HG03175 (cell line): ENCODE measurements around the gene AUTS2.
"Not testable (repeated sequence)": the region's sequence is repeated elsewhere in the genome, so short reads cannot be mapped to it uniquely, and the experiment has no call there.

ENCODE experiments used
- ATAC-seq: cut with Tn5 transposase; IDR thresholded peaks from one replicate; pipeline ENCODE4 v1.9.1; 2021; ENCODE audit warnings: mild to moderate bottlenecking, moderate library complexity; ENCODE audit not compliant: unreplicated experiment

Gene AUTS2

DNA sequence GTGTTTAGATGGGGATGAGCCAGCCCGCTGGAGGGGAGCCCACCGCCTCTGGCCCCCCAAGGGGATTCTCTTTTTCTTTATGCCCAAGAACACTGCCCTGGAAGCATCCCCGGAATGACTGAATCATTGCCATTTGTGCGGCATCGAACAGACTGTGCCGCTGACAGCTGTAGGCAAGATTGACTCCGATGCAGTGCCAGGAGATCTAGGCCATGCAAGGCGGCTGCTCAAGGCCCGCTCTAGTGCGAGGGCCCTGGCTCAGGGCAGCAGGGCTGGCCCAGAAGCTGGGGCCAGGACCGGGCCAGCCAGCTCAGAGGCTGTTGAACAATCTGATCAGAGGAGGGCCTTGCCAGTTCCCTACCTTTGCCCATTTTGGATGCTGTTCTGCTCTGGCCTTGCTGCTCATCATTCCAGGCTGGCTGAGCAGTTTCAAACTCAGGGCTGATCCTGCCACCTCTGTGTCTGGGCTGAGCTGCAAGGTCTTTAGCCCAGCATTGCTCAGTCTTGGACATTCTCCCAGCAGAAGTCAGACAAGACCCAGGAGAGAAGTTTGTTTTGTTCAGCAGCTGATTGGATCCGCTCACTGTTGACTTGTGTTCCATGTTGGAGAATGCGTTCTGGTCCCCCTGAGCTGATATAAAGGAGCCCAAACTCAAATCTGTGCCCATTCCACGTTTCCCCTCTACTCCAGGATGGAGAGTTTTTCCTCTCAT is 1048.4 kb downstream of the AUTS2 start:
- ATAC-seq, result no peak

DNA sequence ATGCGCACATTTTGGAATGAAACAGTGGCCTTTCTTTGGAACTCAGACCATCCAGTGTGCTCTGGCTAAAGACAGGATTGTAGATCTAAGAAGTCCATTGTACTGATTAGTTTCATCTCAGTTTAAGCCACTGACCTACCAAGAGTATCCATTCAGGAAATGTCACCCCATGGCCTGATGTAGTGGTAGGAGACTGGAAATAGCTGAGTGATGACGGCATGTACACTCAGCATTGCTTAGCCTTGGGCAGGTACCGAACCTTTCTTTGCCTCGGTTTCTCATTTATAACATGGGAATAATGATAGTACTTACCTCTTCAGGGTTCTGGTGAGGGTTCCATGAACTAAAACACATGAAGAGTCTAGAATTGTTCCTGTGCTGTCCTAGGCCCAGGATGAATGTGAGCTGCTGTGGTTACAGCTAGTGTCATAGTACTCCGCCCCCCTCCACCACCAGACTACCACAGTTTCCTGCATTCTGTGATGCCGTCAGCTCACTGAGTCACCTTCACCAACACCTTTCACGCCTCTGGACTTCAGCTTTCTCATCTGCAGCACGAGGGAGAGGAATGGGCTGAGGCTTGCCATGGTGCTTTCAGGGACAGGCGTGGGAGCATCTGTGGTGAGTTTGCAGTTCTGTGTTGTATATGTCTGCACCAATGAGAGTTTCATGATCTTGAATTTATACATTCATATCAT is 1049.7 kb downstream of the AUTS2 start:
- peak; percentile 85 for ATAC-seq

DNA sequence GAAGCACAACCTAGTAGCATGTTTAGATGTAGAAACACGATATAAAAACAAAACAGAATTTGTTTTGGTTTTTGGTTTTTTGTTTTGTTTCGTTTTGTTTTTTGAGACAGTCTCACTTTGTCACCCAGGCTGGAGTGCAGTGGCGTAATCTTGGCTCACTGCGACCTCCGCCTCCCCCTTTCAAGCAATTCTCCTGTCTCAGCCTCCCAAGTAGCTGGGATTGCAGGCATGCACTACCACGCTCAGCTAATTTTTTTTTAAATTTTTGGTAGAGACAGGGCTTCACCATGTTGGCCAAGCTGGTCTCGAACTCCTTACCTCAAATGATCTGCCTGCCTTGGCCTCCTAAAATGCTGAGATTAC is 1050.2 kb downstream of the AUTS2 start:
- ATAC-seq, result not testable (repeated sequence)

DNA sequence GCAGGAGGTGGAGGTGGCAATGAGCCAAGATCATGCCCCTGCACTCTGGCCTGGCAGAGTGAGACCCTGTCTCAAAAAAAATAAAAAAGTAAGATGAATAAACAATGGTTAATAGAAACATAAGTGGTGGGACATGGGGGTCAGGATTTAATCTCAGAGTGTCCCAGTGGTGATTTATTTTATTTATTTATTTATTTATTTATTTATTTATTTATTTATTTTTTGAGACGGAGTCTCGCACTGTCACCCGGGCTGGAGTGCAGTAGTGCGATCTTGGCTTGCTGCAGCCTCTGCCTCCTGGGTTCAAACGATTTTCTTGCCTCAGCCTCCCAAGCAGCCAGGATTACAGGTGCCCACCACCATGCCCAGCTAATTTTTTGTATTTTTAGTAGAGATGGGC is 1051.0 kb downstream of the AUTS2 start:
- ATAC-seq, result no peak

DNA sequence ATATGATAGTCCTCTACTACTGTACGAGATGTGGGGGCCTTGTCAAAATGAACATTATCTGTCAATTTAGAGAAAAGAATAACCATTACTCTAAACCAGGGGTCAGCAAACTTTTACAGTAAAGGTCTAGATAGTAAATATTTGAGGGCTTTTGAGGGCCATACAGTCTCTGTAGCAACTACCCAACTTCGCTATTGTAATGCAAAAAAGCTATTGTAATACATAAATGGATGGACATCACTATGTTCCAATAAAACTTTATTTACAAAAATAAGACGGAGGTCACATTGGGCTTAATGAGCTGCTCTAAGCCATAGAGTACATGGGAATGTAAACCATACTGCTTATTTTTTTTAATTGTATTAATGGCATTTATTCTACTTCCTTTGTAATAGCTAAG is 1055.9 kb downstream of the AUTS2 start:
- no peak for ATAC-seq

DNA sequence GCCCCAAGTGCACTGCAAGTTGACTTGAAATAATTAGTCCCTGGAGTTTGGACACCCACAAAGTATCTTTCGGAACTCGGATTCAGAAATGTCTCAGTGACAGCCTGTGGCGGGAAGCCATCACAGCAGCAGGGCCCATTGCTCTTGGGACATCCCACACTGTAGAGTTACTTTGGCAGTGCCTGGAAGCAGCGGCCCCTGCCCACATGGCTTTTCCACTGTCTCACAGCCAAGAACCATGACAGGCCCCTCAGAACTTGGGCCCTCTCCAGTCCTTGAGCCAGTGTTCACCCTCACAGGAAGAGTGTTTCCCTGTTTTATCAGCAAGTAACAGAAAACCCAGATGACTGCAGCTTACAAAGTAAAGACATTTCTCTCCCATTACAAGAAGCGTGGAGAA is 1056.7 kb downstream of the AUTS2 start:
- no peak for ATAC-seq

DNA sequence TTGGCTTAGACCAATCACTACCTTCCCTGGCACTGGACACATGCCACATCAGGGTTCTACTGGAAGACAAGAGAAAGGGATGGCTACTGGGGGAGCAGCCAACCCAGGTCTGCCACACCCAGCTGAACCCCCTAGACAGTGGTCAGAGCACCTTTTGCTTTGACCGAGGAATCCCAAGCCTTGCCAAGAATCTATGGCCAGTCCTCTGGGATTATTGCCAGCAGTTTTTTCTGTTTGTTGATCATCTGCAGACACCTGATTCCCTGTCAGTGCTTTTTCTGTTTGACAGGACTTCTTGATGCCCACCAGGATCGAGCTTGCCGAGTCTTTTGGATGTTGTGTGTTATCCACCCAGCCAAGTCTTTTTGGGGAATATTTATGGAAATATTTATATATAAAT is 1057.4 kb downstream of the AUTS2 start:
- no peak for ATAC-seq

DNA sequence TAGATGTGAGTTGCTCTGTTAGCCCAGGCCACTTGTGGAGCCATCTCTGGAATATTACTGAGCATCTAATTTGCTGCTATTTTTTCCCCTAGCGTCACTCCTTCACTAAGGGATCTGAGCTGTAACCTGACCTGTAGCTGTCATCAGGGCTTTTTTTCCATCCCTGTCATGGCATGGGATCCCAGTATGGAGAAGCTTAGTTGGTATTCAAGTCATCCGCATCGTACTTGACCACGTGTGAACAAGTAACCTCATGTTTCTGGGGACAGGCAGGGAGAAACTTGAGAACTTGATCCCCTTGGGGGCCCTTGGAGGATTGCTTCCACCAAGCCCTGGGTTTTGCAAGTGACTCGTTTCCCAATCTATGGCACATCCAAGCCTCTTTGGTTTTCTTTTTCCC is 1059.3 kb downstream of the AUTS2 start:
- ATAC-seq, result no peak

DNA sequence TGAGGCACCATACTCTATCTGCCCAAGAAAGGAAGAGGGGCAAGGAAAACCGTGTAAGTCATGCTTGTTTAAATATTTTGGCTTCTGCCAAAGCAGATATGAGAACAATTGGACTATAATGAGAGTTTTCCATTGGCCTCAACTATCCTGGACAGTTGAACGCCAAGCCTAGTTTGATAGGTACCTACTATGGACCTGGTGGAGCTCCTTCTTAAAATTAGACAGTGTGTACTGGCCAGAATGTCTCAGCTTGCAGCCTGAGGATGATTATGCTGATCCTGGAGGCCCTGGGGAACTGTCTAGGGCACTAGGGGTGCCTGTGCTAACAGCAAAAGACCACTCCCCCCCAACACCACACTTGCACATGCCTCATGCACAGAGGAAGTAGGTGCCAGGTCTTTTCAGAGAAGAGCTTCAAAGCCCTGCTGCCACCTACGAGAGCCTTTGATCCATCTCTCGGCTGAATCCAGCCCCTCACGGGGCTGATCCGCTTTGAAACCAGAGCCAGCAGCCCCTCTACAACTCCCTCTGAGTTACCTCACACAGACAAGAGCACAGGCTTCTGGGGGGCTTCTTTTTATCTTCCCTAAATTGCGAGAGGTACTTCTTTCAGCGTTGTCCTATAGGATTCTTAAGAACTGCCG is 1059.8 kb downstream of the AUTS2 start:
- no peak for ATAC-seq

DNA sequence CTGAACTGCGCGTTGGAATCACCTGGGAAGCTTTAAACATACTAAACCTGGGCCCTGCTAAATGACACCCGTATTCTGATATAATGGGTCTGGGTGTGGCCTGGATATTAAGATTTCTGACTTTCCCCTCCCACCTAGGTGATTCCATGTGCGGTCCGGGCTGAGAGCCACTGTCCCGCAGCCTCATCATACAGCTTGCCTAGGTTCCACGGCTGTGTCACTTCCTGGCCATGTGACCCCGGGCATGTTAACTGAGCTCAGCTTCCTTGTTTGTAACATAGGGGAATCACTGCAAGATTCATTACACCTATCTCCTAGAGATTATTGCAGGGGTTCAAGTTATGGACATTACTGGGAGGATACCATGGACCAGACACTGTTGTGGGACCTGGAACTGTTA is 1061.0 kb downstream of the AUTS2 start:
- no peak for ATAC-seq

DNA sequence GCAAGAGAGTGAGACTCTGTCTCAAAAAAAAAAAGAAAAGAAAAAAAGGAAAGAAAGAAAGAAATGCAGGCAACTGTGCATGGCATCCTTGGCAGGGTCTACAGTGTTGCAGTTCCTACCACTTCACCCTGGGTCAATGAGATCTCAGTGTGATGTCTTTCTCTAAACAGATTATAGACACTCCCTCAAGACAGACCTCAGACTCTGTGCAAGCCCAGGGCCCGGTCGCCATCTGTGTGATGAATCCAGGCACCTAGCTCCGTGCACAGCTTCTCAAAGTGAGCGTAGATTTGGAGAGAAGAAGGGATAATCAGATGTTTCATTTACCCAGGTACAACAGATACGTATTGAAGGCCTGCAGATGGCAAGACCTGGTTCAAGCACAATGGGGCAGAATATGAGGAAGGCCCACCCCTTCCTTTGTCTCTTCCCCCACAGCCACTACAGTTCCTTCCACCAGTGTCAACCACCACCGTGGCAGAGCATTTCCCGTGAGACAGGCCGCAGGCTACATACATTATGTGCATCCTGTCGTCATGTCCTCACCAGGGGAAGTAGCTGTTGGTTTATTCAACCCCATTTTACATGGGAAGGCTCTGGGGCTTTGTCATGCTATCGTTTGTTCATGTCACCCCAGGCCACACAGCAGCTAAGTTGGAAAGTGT is 1062.0 kb downstream of the AUTS2 start:
- no peak for ATAC-seq

DNA sequence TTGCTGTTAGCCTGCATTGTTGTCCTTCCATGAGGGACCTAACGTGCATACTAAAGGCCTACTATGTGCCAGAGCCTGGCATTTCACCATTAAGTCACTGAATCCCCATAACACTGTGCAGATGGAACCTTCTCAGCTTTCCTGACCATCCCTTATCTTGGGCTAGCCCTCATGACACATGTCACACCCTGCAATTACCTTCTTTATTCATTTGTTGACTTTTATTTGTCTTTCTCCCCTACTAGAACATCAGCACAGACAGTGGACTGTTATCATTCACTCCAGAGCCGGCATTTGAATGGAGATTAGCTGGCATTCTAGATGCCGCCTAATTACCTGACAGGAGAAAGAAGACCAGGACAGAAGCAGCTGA is 1062.5 kb downstream of the AUTS2 start:
- ATAC-seq, result no peak

DNA sequence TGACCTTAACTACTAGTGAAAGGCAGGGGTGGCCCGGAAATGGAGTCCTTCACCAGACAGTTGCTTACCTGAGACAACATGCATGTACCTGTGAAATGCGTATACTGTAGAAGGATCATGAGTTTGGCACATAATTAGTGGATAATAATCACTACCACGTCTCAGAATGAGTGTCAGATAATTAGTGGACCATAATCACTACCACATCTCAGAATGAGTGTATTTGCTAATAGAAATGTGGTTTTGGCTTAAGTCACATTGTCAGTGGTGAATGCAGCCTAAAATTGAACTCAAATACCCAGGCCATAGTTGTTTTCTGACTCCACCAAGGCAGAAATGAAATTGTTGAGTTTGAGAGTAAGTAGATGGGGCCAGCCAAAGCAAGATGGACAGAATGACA is 1065.4 kb downstream of the AUTS2 start:
- ATAC-seq, result no peak

DNA sequence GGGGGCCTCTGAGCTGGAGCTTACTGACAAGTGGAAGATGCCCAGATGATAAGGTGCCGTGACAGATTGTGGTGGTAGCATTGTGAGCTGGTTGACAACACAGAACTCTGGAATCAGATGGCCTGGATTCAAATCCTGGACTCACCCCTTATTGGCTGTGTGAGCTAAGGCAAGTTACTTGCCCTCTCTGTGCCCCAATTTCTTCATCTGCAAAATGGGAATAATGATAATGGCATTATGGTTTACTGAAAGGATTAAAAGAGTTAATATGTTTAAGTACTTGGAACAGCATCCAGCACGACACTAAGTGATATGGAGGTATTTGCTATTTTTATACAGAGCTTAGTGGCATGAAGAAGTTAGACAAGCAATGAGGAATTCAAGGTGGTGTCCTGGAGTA is 1067.7 kb downstream of the AUTS2 start:
- ATAC-seq, result no peak

DNA sequence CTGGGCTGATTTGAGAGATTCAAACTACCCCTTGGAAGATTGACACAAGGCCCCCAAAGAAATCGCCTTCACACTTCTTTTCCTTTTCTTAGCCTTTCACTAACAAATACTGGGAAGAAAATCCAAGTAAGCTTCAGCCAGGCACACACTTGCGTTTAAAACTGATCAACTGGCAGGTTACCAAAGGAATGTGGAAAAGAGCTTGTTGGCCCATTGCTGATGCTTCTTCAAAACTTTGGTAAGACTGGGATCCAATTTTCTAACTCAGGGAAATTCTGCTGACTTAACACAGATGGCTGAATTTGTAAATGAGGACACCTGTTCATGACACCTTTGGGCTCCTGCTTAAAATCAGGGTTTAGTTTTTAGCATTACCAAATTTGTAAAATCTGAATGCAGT is 1069.1 kb downstream of the AUTS2 start:
- ATAC-seq, result no peak

DNA sequence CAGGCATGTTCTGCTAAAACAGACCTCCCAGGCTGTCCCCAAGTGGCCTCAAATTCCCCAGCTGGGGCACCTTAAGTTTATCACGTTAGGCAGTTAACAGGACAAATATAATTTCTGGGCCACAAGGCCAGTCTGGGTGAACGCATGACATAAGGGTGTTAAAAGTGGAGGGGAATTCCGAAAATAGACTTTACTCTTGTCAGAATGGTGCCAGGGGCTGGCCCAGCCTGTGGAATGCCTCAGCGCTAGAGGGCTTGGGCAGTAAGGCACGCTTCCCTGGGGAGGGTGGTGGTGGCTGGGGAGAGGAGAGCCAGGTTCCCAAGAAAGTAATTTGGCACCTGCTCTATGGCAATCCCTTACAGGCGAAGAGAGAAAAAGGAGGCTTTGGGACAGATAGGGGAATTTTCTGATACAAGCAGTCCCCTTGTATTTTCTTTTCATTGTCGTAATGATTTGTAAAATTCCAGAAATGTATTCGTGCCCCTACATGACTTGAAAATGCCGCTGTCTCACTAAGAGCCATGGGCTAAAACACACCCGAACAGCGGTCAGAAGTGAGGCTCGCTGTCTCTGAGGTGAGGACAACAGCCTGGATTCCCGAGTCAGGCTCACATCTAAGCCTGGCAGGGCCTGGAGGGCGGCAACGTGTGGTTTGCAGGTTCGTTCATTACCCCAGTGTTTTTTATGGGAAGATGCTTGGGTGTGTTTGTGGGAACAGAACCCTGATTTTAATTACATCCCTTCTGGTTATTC is 1070.5 kb downstream of the AUTS2 start:
- no peak for ATAC-seq

DNA sequence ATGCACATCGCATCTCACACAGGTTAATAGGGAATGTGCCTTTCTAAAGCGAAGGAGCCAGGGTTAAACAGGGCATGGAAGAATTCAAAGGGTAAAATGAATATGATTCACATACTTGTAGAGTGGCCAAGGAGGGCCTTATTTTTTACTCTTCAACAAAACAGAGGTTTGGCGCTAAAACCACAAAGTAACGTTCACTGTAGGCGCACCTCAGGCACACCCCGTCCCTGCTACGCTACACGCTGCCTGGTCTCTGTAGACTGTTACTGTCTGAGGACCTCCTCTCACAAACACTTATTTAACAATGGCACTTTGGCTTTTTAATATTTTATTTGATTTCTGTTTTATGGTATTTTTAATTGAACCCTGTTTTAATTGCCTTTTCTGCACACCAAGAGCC is 1071.6 kb downstream of the AUTS2 start:
- no peak for ATAC-seq

DNA sequence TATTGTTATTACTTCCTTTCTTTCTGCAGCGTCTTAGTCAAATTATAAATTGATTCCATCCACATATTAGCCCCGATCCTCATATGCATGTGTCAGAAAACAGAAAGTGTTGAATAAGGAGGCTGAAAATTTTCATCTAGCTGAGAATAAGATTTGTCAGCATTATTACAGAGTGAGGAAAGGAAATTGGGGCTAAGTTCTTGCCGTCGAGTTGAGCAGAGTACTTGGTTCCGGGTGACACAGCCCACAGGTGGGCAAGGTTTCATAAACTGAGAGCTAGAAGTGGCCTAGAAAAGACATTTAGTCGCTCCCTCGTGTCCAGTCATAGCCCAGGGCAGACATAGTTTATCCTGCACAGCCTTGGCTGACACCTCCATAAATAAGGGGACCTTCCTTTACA is 1072.0 kb downstream of the AUTS2 start:
- ATAC-seq, result no peak

DNA sequence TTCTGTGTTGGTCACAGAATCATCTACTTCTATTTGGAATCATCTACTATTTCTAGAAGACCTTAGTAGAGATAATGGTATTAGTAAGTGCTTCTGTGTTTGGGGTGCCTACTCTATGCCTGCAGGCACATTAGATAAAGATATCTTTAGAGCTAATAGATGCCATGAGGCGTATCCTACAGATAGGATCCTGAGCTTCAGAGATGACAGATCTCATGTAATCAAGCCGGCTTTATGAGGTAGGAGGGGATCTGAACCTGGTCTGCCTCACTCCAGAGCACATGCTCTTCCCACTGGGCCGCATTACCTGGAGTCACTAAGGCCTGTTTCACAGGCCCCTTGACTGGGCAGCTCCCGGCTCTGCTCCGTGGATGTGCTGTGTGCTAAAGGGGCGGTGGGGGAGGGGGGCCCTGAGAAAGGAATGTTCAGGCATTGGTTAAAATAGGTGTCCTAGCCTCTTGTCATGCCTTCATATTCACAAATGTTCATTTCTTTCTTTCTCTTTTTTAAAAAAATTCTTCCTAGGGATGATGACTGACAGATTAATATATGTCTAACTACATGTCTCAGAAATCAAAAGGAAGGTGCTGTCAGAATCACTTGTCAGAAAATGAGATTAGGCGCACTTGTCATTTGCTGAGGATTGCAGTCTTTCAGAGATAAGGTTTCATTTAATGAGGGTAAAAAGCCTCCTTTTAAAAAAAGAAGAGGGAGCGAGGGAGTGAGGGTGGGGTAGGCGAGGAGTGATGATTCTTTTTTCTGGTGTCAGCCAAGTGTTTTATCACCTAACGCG is 1075.7 kb downstream of the AUTS2 start:
- no peak for ATAC-seq

DNA sequence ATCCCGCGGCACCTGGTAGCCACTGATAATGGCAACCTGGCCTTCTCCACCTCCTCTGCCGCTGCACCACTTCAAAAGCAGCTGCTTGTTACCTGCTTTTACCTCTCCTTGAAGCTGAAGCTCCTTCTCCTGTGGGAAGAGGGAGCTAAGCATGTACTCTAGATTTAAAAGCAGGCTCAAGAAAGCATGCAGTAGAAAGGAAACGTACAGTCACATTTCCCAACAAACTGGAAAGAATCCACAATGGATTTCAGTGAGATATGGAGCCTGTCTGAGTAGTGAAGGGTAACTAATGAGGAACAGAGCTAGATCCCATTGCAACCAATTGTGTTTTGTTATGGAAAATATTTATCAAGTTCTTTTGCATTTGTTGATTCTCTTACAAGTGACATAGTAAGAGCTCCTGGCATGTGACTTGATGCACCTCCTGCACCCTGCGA is 1076.3 kb downstream of the AUTS2 start:
- ATAC-seq, result no peak
